Central memory CD4-positive, alpha-beta T cell (primary cell): ENCODE measurements around the gene TGFBRAP1.

Source experiments
- DNase-seq: peaks from one replicate; pipeline ENCODE4 v3.0.0; 2022
- total RNA-seq, 3 experiments: gene quantifications; one replicate each; lab custom pipeline; 2026; lab: John Stamatoyannopoulos, UW

The TGFBRAP1 gene, protein sequence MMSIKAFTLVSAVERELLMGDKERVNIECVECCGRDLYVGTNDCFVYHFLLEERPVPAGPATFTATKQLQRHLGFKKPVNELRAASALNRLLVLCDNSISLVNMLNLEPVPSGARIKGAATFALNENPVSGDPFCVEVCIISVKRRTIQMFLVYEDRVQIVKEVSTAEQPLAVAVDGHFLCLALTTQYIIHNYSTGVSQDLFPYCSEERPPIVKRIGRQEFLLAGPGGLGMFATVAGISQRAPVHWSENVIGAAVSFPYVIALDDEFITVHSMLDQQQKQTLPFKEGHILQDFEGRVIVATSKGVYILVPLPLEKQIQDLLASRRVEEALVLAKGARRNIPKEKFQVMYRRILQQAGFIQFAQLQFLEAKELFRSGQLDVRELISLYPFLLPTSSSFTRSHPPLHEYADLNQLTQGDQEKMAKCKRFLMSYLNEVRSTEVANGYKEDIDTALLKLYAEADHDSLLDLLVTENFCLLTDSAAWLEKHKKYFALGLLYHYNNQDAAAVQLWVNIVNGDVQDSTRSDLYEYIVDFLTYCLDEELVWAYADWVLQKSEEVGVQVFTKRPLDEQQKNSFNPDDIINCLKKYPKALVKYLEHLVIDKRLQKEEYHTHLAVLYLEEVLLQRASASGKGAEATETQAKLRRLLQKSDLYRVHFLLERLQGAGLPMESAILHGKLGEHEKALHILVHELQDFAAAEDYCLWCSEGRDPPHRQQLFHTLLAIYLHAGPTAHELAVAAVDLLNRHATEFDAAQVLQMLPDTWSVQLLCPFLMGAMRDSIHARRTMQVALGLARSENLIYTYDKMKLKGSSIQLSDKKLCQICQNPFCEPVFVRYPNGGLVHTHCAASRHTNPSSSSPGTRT
- total RNA-seq, result 40.9 to 71.3 (median 71.3) reads per million in 3 experiments

DNA sequence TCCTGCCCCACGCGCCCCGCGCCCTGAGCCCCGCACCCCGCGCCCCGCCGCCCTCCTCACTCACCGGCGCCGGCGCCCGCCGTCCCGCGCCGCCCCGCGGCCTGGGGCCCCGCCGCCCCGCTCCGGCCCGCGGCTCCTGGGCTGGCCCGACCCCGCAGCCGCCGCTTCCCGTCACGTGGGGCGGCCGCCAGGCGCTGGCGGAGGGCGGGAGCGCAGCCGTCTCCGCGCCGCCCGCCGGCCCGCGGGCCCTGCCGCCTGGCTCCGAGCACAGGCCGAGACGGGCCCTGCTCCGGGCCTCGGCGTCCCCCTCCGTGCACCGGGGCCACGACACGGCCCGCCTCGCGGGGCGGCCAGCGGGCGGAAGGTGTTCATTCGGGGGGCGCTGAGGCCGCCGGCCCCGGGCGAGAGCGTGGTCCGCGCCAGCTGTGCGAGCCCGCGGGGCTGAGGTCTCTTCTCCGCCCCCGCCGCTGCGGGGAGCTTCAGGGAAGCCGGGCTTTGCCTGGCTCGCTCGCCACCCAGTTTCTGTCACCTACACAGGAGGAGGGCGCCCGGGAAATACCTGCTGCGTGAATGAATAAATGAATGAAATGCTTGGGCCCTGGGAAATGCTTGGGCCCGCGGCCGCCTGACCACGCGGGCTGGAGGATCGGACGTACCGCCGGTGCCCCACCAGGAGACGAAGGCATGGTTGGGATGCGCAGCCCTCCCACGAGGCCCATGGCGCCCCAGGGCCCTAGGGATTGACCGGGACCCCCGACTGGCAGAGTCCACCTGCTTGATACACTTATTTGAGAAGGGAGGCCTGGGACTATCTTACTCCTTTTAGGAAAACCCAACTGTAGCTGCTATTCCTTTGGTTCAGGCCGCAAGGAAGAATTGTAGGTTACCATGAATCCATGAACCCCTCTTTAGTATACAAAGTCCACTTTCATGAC, at the start of gene TGFBRAP1:
Gene TGFBRAP1 (minus strand): TSS at position 175 of the 935 bp plus-strand sequence. CDS start 21,434 bp downstream, outside the sequence.
- peak; percentile 68 for DNase-seq

DNA sequence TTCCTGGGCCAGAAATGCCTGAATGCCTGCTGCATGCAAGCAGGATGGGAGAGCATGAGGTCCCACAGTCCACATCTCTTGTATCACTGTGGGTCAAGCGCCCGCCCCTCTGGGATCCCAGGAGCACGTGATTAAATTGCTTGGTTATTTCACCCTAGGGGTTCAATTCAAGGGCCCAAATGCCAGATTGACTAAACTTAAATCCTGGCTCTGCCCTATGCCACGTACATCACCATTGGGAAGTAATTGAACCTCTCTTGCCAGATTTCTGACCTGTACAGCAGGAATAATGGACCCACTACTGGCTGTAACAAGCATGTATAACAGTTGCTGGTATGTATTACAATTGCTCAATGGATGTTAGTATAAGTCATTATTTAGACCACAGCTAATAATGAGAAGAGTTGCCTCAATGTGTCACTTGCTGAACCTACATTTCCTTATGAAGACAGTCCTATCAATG, 49.4 kb upstream of the TGFBRAP1 start:
- DNase-seq, result no peak

DNA sequence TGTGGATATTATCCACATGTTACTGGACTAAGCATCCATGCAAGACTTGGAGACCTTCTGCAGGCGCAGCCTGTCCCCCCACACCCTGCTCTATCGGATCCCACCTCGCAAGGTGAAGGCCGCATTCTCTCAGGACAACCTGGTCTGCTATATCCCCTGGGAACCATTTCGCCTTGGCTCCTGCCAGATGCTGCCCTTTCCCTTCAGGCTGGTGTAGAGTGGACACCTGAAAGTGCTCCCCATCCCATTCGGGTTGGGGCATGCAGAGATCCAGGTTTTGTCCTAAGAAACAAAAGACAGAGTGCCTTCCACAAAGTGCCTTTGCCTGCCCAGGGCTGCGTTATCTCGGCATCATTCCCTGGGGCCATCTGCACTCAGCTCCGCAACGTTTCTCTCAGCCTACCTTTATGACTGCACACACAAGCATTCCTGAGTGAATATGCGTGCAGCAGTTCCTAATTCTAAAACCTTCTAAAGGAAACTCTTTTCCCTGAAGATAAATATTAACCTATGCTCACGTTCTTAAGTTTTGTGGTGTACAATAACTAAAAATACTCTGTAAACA, 48.8 kb upstream of the TGFBRAP1 start:
- no peak for DNase-seq

DNA sequence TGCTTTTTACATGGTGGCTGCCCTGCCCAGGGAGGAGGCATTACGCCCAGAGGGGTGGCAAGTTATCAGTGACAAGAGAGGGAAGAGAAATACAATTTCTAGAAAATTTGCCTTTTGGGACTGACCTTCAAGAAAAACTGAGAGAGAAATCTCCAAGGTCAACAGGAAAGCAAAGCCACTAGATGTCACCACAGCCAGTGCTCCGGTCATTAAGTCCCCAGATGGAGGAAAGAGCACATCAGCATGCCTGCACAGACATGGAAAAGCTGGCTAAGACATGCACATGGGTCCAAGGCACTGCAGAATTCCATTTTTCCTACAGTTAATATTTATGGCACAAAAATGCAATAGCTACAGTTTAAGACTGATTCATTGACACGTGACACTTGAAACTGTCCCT, 48.3 kb upstream of the TGFBRAP1 start:
- no peak for DNase-seq

DNA sequence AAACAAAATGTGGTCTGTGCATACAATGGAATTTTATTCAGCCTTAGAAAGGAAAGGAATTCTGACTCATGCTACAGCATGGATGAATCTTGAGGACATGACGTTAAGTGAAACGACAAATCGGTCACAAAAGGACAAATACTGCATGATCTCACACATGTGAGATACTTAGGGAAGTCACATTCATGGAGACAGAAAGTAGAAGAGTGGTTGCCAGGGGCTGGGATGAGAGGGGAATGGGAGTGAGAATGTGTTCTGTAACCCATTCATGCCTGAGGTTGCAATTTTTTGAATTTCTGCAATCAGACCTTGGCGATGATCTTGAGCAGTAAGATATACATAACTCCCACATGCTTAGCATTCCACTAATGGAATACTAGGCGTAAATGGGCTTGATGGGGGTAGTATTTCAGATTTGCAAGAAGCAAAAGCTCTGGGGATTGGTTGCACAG, 47.3 kb upstream of the TGFBRAP1 start:
- DNase-seq, result no peak

DNA sequence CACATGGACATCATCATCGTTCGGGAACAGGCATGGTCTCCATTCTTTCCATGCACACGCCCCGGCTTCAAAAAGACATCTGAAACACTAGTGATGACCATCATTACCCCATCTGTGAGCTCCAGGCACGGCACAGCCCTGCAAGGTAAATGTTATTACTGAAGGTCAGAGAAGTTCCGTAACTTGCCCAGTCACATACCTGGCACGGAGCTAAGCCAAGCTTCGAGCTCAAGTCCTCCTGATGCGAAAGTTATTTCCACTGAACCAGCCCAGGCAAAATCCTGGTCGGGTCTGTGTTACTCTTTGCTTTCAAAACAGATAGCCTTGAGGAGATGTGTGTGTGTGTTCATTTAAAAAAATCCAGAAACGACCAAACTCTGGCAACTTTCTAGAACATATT, 46.5 kb upstream of the TGFBRAP1 start:
- no peak for DNase-seq

DNA sequence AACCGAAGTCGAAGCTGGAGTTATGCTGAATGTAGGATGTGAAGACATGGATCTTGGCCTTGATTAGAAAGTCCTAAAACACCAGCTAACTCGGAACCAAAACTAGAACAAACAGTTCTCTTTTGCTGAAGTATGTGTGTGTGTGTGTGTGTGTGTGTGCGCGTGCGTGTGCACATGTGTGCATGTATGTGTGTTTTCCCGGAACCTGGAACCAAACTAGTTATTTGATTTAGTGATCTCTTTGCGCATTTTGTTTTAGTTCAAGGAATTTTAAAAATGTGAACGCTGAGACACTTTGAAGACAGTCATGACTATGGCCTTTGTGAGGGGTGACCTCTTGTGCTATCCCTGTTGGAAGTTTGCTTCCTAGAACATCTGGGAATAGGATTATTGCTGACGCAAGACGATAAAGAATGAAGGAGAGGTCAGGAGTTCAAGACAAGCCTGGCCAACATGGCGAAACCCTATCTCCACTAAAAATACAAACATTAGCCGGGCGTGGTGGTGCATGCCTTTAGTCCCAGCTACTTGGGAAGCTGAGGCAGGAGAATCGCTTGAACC, 45.5 kb upstream of the TGFBRAP1 start:
- DNase-seq, result no peak

DNA sequence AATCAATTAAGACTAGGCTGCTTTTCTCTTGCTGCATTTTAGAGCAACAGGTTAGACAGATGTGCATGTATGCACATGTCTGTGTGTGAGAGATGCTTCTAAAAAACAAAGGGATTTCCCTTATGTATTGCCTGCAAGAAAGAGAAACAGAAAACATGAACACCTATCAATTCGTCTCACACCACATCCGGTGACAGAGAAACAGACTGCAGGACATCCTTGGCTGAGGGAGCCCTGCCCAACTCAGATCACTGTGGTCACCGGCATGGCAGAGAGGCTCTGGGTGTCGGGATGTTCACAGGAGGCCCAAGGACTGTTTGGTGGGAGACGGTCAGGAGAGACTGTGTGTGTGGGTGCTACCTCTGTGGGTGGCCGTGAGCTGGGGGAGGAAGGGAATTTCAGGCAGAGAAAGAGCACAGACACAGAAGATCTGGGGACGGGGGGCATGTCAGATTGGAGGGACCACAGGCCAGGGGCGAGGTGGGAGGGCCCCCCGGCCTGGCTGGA, 44.4 kb upstream of the TGFBRAP1 start:
- DNase-seq, result peak; percentile 25

DNA sequence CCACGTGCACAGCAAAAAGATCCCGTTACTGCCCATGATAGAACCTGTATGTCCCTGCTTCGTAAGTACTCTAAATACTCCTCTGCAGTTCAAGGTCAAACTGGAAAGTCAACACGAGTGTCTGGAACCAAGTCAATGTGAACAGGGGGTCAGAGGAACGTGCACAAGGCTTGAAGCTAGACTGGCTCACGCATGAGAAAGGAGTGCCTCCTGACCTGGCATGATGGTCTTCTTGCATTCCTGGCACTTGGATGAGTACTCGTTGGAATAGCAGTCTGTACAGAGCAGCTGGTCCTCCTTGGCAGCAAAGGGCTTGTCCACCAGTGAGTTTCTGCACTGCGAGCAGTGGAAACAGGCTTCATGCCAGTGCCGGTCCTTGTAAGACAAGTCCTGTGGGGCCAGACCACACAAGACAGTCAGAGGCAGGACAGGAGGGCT, 43.8 kb upstream of the TGFBRAP1 start:
- DNase-seq, result no peak

DNA sequence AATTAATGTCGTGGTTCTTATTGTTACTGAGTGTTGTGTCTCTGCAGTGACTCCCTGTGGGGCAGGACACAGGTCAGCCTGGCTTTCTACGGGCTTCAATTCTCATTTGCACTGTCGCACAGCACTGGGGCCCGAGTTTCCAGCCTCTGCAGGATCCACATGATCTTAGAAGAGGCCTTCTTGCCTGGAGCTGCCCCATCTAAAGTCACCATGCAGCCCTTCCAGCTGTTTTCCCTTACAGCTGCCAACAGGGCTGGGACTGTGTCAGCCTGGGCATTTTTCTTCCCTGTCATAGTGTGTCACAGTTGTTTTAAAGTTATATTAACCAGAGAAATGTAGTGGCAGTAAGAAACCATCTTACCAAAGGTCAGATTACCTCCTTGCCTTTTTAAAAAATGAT, 42.3 kb upstream of the TGFBRAP1 start:
- no peak for DNase-seq

DNA sequence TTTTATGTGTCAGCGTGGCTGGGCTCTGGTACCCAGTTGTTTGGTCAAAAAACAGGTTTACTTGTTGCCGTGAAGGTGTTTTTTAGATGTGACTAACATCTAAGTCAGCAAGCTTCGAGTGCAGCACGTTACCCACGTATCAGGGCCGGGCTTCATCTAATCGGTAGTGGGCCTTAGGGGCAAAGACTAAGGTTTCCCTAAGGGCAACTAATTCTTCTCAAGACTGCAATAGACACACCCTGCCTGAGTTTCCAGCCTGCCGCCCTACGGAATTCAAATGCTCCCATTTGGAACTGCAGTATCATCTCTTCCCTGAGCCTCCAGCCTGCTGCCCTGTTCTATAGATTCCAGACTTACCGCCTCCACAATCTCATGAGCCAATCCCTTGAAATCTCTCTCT, 41.6 kb upstream of the TGFBRAP1 start:
- DNase-seq, result no peak

DNA sequence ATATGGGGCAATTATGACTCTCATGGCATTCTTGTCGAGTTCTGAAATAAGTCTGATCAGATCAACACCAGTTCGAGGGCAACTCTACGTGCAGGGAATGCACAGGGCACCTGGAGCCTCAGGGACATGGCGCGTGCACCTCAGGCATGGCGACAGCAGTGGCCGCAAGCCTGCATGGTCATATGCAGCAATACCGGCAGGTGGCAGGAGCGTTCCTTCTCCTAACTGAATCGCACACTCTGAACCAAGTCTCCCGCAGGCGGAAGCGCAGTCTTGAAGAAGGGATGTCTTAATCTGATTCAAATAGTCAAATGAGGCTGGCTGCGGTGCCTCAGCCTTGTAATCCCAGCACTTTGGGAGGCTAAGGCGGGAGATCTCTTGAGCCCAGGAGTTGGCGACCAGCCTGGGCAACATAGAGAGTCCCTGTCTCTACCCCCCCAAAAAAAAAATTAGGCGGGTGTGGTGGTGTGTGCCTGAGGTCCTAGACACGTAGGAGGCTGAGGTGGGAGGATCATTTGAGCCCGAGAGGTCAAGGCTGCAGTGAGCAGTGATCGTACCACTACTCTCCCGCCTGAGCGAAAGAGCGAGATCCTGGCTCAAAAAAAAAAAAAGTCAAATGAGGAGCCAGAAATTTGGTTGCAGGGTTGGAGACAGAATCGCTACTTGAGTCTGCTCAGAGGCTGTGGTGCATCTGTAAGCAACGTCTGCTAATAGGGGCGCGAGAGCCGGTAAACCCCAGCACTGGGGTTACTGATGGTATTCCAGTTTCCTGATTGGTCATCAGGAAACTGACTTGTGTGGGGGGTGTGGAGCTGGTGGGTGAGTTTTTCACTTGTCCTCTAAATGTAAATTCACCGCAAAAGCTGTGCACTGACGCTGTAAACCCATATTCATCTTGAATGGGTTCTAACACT, 40.5 kb upstream of the TGFBRAP1 start:
- peak; percentile 74 for DNase-seq

DNA sequence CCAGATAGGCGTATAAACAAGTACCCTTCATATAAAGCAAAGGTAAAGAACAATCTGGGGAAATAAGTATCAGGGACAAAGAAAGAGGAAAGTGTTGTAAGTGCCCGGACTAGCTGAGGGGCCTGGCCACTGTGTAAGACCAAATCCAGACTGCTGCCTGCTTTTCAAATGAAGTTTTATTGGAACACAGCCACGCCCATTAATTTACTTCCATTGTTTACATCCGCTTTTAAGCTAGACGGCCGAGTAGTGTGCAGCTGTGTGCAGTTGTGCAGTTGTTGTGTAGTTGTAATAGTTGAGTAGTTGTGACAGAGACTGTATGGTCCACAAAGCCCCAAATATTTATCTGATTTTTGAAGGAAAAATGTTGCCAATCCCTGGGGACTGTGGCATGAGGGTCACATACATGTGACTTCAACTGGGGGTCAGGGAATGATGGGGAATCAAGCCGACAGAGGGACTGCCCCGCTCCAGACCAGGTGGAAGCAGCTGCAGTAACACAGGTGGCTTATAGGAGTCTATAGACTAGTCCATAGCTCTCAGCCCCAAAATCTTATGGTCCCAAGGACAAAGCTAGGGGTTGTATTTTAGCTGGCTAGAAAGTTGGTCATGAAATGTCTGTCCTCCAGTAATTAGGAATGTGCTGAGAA, 39.3 kb upstream of the TGFBRAP1 start:
- DNase-seq, result no peak

DNA sequence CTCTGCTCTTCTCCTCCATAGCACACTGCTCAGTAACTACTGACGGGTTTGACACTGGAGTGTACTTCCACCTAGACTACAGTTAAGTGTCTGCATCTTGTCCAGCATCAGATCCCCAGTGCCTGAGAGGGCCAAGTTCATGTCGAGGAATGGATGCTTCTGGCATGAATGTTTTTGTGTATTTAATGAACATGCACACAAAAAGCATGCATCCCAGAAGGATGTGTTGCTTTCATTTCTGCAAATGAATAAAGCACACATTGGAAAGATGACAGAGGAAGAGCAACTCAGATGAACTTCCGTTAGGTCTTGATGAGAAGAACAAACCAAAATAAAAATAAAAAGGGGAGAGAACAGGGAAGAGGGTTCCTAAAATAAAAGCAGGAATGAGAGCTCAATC, 35.7 kb upstream of the TGFBRAP1 start:
- DNase-seq, result no peak

DNA sequence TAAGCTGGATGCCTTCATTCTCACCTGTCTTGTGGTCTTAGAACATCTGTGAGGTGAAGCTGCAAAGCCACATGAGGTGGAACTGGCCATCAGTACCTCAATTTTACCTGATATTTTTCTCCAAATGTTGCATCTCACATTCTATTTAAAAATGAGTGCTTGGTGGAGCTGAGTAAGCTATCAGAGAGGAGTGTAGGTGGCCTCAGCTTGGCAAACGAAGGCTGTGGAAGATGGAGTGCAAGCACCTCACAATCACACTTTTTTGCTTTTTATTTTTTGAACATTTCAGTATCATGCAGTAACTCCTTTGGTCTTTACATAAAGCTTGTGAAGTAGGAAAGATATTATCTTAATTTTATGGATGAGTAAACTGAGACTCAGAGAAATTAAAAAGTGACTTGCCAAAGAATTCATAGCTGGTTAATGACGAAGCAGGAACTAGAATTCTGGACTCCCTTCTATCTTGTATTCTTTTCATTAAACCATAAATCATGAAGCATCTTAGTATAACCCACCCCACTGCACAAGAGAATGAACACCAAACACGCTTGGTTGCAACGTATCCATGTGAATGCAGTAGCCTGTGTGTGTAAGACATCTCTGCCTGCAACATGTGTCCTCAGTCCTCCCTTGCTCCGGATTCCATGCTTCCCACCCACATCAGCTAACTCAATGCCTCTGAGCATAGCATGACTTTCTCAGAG, 35.1 kb upstream of the TGFBRAP1 start:
- DNase-seq, result no peak

DNA sequence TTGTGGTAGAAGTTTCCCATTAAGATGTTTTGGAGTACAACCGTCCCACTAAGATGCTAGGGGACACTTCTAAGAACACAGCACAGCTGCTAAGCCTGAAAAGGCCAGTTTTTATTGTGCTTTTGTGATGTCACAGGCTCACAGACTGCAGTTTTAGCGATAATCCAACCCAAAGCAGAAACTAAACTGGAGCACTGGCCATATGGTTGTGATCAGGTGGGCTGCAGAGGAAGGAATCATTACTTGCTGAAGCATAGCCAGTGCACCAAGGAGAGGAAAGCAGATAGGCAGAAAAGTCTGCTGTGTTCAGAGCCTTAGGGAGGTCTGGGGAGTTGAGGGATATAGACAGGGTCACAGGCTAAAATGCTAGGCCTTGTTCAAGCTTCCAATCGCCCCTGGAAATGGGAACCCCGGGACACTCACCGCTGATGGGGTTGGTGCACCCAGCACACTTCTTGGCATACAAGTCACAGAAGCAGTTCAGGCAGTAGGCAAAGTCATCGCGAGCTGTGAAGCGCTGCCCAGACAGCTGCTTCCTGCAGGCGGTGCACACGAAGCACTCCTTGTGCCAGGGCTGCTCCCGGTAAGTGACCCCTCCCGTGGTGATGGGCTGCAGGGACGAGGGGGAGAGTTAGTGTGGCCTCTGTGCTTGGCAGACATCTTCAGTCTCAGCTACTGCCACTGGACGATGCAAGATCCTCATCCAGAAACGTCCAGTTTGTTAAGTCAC, 33.5 kb upstream of the TGFBRAP1 start:
- no peak for DNase-seq

DNA sequence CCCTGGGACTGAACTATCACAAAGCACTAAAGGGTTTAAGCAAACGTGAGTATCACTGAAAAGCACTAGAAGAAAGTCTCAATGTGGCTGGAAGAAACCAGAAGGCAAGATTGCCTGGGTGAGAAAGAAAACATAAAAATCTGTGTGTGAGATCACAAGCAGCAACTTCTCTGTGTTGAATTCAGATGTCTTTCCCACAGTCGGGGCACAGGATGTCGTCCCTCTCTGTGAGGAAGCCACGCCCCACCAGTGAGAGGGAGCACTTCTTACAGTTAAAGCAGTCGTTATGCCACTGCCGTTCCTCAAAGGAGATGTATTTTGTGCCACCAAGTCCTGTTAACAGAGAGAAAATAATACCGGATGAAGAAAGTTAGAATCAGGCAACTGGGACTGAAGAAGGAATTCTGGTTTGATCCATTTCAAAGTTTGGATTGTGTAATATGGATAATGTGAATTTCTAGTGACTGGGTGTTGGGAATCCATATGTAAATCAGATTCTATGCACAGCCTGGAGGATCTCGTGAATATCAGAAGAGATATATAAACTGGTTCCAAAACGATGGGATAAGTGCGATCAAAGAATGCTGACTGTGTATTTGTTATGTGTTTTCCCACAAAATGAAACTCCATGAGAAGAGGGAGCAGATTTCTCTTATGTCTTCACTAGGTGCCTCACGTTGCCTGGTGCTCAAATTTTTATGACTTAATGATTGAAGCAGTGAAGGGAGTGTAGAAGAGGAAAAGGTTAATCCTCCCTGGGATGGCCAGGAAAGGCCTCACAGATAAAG, 31.8 kb upstream of the TGFBRAP1 start:
- no peak for DNase-seq

DNA sequence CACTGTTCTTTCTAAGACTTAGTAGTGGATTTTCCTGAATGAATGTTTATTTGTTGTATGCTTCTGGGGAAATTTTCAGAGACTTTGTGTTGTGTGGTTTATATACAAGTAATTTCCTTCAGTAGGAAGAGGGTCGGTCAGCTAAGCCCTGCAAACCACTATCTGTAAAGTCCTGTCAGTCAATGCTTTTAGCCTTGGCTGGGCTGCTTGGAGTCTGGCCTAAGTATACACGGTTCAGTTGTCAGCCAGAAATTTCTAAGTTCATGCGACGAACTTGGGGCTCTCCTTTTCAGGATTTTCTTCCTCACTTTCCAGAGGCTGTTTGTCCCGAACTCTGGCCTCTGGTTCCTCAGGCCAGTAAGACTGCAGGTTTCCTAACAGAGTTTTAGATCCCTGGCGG, 29.1 kb upstream of the TGFBRAP1 start:
- DNase-seq, result no peak
